Measurements from ENCODE around the gene PCSK5. TPM values are rescaled to one million over a fixed set of nuclear protein-coding genes. Genes with fewer than 3 reads are reported as not detected.
A peak's percentile ranks its signal among the peaks of the same experiment; 100 is the strongest.

PCSK5 gene
- polyA plus RNA-seq, 1 donor from 2014 or later: 1.7 TPM

DNA sequence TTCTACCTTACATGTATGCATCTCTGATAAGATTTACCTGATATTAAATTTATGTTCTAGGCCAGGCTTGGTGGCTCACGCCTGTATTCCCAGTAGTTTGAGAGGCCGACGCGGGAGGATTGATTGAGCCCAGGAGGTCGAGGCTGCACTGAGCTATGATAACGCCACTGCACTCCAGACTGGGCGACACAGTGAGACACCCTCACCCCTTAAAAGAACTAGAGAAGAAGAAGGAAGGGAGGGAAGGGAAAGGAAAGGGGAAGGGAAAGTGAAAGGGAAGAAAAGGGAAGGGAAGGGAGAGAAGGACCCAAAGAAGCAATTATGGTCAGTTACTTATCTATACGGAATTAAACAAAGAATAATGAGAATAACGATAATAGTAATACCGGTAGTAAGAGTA lies 504.9 kb downstream of the PCSK5 start:
- Histone ChIP-seq H3F3A (ENCODE audit: insufficient read depth, low read length, poor library complexity, severe bottlenecking) (peaks cover 17% of the 10 kb centered on the region), H3K9me3 (ENCODE audit: low read length) (no peaks in the 10 kb centered on the region), H4K20me1 (ENCODE audit: insufficient read depth) (no peaks in the 10 kb centered on the region), H3K4me3 (ENCODE audit: low read length) (peak overlapping the region; percentile 100), H3K27ac (ENCODE audit: low read length) (peak overlapping the region; percentile 91), H3K27me3 (ENCODE audit: insufficient read depth, low read depth, low read length) (no peaks in the 10 kb centered on the region), H3K9ac (ENCODE audit: low read length) (peak overlapping the region; percentile 88), H3K4me2 (ENCODE audit: low read length) (peak overlapping the region; percentile 85), H3K36me3 (ENCODE audit: insufficient read depth, low read length) (no peaks in the 10 kb centered on the region), H3K9me2 (ENCODE audit: insufficient read depth, low read length) (no peaks in the 10 kb centered on the region), H3K79me2 (replicated peaks; ENCODE audit: insufficient read depth, low read length) (peaks cover 14% of the 10 kb centered on the region), H2AFZ (ENCODE audit: low read depth, low read length) (peak overlapping the region; percentile 93)
- TF ChIP-seq, protein P1, sequence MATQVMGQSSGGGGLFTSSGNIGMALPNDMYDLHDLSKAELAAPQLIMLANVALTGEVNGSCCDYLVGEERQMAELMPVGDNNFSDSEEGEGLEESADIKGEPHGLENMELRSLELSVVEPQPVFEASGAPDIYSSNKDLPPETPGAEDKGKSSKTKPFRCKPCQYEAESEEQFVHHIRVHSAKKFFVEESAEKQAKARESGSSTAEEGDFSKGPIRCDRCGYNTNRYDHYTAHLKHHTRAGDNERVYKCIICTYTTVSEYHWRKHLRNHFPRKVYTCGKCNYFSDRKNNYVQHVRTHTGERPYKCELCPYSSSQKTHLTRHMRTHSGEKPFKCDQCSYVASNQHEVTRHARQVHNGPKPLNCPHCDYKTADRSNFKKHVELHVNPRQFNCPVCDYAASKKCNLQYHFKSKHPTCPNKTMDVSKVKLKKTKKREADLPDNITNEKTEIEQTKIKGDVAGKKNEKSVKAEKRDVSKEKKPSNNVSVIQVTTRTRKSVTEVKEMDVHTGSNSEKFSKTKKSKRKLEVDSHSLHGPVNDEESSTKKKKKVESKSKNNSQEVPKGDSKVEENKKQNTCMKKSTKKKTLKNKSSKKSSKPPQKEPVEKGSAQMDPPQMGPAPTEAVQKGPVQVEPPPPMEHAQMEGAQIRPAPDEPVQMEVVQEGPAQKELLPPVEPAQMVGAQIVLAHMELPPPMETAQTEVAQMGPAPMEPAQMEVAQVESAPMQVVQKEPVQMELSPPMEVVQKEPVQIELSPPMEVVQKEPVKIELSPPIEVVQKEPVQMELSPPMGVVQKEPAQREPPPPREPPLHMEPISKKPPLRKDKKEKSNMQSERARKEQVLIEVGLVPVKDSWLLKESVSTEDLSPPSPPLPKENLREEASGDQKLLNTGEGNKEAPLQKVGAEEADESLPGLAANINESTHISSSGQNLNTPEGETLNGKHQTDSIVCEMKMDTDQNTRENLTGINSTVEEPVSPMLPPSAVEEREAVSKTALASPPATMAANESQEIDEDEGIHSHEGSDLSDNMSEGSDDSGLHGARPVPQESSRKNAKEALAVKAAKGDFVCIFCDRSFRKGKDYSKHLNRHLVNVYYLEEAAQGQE (IDR thresholded peaks at IDR 0.05; ENCODE audit: borderline replicate concordance): no peak
- TF ChIP-seq SMC3 (conservative IDR thresholded peaks at IDR 0.05; ENCODE audit: poor library complexity): no peak
- TF ChIP-seq EP300 (conservative IDR thresholded peaks at IDR 0.05; ENCODE audit: poor library complexity, severe bottlenecking): no peak
- TF ChIP-seq MXI1 (conservative IDR thresholded peaks at IDR 0.05; ENCODE audit: poor library complexity, severe bottlenecking): no peak
- no peak for TF ChIP-seq POLR2AphosphoS5 (IDR thresholded peaks at IDR 0.05)

GRCh38 chr9:76396144-76396543 lies 505.7 kb downstream of the PCSK5 start:
- H3K4me2 ChIP-seq (ENCODE audit: low read length): no peak overlapping the region
- H3K79me2 ChIP-seq (replicated peaks; ENCODE audit: insufficient read depth, low read length): peaks cover 14% of the 10 kb centered on the region
- H3K9ac ChIP-seq (ENCODE audit: low read length): no peak overlapping the region
- TF ChIP-seq SMC3 (conservative IDR thresholded peaks at IDR 0.05; ENCODE audit: poor library complexity) (no peak), RAD21 (conservative IDR thresholded peaks at IDR 0.05) (no peak), CTCF (IDR thresholded peaks at IDR 0.05; ENCODE audit: poor library complexity, severe bottlenecking) (no peak), EP300 (conservative IDR thresholded peaks at IDR 0.05; ENCODE audit: poor library complexity, severe bottlenecking) (no peak), POLR2AphosphoS5 (IDR thresholded peaks at IDR 0.05) (no peak), MXI1 (conservative IDR thresholded peaks at IDR 0.05; ENCODE audit: poor library complexity, severe bottlenecking) (no peak), EZH2 (IDR thresholded peaks at IDR 0.05; ENCODE audit: borderline replicate concordance, insufficient read depth, low read length, poor library complexity, severe bottlenecking) (no peak), TAF1 (IDR thresholded peaks at IDR 0.05; ENCODE audit: low read depth) (no peak)
- TF ChIP-seq, protein P1 (IDR thresholded peaks at IDR 0.05; ENCODE audit: borderline replicate concordance): no peak
- H3K9me2 ChIP-seq (ENCODE audit: insufficient read depth, low read length): no peaks in the 10 kb centered on the region
- H3K9me3 ChIP-seq (ENCODE audit: low read length): no peaks in the 10 kb centered on the region
- H4K20me1 ChIP-seq (ENCODE audit: insufficient read depth): no peaks in the 10 kb centered on the region
- H3K4me3 ChIP-seq (ENCODE audit: low read length): no peak overlapping the region
- no peaks in the 10 kb centered on the region for H3K36me3 ChIP-seq (ENCODE audit: insufficient read depth, low read length)
- H3K27me3 ChIP-seq (ENCODE audit: insufficient read depth, low read depth, low read length): no peaks in the 10 kb centered on the region
- peaks cover 17% of the 10 kb centered on the region for H3F3A ChIP-seq (ENCODE audit: insufficient read depth, low read length, poor library complexity, severe bottlenecking)
- H3K27ac ChIP-seq (ENCODE audit: low read length): no peak overlapping the region
- no peak overlapping the region for H2AFZ ChIP-seq (ENCODE audit: low read depth, low read length)

Data from neural cell (in vitro differentiated cells).